Measurements from ENCODE around the gene JAM3.

Gene JAM3

DNA sequence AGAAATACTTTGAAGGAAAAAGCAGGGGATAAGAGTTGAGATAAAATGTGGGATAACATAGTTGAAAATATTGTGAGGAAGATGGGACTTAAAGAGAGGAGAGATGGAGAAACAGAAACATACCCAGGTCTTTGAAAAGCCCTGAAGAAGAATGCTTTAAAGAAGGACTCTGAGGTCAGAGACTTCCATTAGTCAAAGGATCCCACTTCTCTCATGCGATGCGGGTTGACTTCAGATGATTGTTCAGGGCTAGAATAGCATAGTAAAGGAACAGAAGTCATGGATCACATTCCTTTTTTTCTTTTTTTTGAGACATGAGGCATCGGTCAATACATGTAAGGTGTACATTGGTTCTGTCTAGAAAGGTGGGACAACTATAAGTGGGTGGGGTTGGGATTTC, 3.5 kb upstream of the JAM3 start:
- TF ChIP-seq, protein P1, sequence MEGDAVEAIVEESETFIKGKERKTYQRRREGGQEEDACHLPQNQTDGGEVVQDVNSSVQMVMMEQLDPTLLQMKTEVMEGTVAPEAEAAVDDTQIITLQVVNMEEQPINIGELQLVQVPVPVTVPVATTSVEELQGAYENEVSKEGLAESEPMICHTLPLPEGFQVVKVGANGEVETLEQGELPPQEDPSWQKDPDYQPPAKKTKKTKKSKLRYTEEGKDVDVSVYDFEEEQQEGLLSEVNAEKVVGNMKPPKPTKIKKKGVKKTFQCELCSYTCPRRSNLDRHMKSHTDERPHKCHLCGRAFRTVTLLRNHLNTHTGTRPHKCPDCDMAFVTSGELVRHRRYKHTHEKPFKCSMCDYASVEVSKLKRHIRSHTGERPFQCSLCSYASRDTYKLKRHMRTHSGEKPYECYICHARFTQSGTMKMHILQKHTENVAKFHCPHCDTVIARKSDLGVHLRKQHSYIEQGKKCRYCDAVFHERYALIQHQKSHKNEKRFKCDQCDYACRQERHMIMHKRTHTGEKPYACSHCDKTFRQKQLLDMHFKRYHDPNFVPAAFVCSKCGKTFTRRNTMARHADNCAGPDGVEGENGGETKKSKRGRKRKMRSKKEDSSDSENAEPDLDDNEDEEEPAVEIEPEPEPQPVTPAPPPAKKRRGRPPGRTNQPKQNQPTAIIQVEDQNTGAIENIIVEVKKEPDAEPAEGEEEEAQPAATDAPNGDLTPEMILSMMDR (IDR thresholded peaks at IDR 0.05; ENCODE audit: low read depth, low read length), result no peak
- in situ Hi-C loops (cut with HindIII; ENCODE audit: low sequenced_read_pairs), result no loop called here
- no peak for DNase-seq (ENCODE audit: low read depth, low spot score)
- H3K4me3 ChIP-seq (ENCODE audit: low read depth, low read length), result no peak overlapping the region

DNA sequence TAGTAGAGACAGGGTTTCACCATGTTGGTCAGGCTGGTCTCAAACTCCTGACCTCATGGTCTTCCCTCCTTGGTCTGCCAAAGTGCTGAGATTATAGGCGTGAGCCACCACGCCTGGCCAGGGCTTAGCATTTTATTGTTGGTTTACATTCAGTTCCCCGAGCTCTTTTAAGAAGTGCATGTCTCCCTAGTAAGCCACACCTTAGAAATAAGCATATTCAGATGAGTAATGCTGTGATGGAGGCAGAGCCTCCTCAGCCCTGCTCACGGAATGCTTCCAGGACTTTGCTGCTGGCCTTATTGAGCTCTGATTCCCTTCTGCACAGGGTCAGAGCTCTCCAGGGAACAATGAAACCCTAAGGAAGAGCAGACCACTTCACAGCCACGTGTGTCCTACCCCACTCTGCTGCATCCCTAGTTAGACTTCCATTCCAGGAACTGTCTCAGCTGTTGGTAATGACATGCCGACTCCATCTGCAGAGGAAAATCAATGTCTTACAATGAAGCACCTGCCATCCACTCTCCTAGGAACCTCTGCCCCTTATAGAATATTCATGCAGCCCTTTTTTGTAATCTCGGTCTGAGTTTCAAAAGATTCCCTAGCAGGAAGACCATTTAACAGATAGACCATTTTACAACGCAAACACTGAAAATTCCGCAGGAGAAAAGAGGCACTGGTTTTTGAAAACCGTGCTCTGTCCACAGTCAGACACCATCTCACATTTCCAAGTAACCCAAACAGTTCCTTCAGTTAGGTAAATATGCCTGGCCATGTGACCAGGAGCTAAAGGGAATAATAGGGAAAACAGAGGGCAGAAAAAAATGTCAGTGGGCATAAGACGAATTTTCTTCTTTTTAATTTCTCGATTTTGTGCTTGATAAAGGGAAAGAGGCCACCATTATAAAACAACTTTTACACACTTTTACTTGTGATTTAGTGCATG, 1.7 kb upstream of the JAM3 start:
- in situ Hi-C loops (cut with HindIII; ENCODE audit: low sequenced_read_pairs), result no loop called here
- no peak for DNase-seq (ENCODE audit: low read depth, low spot score)
- no peak overlapping the region for H3K4me3 ChIP-seq (ENCODE audit: low read depth, low read length)
- TF ChIP-seq, protein P1 (IDR thresholded peaks at IDR 0.05; ENCODE audit: low read depth, low read length), result no peak

DNA sequence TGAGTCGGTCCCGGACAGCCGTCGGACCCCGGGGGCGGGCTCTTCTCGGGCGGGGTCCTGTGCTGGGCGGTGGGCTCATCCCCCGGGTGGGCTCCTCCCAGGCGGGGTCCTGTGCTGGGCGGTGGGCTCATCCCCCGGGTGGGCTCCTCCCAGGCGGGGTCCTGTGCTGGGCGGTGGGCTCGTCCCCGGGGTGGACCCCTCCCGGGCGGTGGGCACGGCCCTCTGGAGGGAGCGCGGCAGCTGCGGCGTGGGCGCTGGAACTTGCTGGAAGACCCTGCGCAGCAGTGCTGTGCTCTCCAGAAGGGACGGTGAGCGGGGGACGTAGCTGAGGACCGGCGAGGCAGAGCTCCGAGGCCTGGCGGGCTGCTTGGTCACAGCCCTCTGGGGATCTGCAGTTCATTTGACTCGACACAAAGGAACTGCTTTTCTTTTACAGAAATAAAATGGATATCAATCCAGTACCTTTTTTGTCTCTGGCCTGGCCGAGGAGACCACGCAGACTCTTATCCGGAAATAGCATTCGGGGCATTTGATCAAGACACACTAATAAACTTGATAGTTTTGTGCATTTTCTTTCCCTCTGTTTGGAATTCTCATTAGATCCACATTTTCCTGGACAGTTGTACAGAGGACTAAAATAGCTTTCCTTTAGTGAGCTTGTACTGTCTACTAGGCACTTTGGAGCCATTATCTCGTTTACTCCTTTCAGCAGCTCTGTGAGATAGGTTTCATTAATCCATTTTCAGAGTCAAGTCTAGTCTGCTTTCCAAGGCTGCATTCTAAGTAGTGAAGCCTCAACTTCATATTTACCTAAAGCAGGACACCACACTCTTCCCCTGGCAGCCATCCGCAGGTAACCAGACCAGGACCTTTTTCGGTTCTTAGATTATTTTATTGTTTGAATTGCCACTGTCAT, 812 bp downstream of the JAM3 start:
- in situ Hi-C loops (cut with HindIII; ENCODE audit: low sequenced_read_pairs), result no loop called here
- H3K4me3 ChIP-seq (ENCODE audit: low read depth, low read length), result peak overlapping the region; percentile 78
- DNase-seq (ENCODE audit: low read depth, low spot score), result peak; percentile 22
- TF ChIP-seq, protein P1 (IDR thresholded peaks at IDR 0.05; ENCODE audit: low read depth, low read length), result no peak

DNA sequence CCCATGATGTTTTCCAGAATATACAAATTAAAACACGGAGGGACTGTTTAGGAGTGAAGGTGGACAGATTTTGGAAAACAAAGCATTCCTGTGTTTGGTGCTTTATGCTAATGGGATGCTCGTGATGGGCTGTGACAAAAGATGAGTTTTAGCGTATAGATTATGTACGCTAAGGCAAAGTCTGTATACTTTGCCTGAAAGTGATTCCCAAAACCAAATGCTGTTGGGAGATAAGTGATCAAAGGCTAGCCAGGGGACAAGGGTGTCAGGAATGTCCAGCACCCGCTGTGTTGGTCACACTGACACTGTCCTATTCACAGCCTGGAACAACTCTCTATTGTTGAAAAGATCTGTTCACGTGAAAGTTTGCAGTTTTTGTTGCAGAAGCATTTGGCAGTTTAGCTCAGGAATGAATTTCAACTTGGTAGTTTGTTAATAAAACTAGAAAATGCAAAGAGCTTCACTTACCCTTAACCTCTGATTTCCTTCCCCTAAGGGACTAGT, 1.5 kb downstream of the JAM3 start:
- no peak for DNase-seq (ENCODE audit: low read depth, low spot score)
- TF ChIP-seq, protein P1 (IDR thresholded peaks at IDR 0.05; ENCODE audit: low read depth, low read length), result no peak
- H3K4me3 ChIP-seq (ENCODE audit: low read depth, low read length), result no peak overlapping the region
- in situ Hi-C loops (cut with HindIII; ENCODE audit: low sequenced_read_pairs), result no loop called here

DNA sequence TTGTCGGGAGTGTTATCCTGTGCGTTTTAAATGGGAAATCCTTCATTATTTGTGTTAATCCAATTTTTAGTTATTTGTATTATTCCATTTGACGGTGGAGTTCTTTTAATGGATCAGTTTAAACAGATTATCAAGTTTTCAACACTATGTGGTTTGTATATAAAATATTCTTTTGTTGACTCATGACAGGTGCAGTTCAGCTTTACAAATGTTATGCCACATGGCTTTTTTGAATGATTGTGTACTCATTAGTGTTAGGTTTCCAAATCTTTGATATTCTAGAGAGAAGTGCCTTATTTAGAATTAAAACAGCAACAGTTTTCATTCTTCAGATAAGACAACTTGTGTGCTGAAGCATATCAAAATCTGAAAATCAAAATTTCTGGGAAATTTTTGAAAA, 2.4 kb downstream of the JAM3 start:
- TF ChIP-seq, protein P1 (IDR thresholded peaks at IDR 0.05; ENCODE audit: low read depth, low read length), result no peak
- in situ Hi-C loops (cut with HindIII; ENCODE audit: low sequenced_read_pairs), result no loop called here
- H3K4me3 ChIP-seq (ENCODE audit: low read depth, low read length), result no peak overlapping the region
- no peak for DNase-seq (ENCODE audit: low read depth, low spot score)

DNA sequence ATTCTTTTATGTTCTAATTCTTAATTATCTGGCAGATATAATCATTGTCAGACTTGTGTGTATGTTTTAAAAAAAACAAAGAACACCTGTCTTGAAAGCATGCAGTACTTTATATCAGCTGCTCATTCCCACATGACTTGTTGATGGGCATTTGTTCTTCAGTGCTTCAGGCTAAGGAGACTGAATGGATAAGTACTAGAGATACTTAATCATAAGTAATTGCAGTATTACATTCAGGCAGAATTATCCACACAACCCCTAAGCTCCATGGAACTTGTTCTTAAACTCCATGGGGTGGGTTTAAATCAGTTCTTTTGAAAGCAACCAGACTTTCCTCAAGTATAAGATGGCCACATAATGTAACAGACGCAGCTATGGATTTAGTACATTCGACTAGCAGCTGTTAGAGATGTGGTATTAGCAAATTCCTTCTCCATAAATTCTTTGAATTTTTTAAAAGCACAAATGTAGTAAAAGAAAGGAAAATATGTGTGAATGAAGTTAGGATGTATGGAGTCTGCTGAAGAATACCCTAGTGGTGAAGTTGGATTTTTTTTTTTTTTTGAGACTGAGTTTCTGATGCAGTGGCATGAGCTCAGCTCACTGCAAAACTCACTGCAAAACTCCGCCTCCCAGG, 3.0 kb downstream of the JAM3 start:
- no peak for DNase-seq (ENCODE audit: low read depth, low spot score)
- H3K4me3 ChIP-seq (ENCODE audit: low read depth, low read length), result no peak overlapping the region

More for the DNA sequence above, 3.0 kb downstream of the JAM3 start:
- TF ChIP-seq, protein P1 (IDR thresholded peaks at IDR 0.05; ENCODE audit: low read depth, low read length), result no peak
- in situ Hi-C loops (cut with HindIII; ENCODE audit: low sequenced_read_pairs), result no loop called here

Data from astrocyte of the spinal cord (primary cell).